GM18520 (cell line): ENCODE results near the gene NFIC.
A peak's percentile ranks its signal among the peaks of the same experiment; 100 is the strongest.
"Not testable (repeated sequence)": the region's sequence is repeated elsewhere in the genome, so short reads cannot be mapped to it uniquely, and the experiment has no call there.

Experiments used
- ATAC-seq: cut with Tn5 transposase; IDR thresholded peaks from one replicate; pipeline ENCODE4 v1.9.1; 2021; ENCODE audit not compliant: unreplicated experiment

The NFIC gene

DNA sequence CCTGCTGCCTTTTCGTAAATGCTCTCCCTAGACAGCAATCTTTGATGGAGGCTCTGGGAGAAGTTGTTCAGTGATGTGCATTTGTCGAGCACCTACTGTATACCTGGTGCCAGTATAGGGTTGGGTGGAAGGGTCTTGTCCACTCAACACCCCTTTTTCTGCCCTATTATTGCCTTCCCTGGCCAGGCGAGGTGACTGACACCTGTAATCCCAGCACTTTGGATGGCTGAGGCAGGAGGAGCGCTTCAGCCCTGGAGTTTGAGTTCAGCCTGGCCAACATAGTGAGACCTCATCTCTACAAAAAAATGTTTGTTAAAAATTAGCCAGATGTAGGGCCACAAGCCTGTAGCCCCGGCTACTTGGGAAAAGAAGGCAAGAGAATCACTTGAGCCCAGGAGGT is 49.3 kb downstream of the NFIC start:
- ATAC-seq, result no peak

DNA sequence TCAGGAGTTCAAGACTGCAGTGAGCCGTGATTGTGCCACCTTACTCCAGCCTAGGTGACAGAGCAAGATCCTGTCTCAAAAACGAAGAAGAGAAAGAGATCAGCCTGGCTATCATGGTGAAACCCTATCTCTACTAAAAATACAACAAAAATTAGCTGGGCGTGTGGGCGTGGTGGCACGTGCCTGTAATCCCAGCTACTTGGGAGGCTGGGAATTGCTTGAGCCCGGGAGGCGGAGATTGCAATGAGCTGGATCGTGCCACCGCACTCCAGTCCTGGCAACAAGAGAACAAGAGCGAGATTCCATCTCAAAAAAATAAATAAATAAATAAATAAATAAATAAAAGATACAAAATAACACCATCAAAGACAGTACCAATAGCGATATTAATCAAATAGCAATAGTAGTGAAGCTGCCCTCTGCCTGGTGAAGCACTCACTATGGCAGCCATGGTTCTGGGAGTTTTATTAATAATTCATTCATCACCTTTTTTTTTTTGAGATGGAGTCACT is 53.9 kb downstream of the NFIC start:
- ATAC-seq, result no peak

DNA sequence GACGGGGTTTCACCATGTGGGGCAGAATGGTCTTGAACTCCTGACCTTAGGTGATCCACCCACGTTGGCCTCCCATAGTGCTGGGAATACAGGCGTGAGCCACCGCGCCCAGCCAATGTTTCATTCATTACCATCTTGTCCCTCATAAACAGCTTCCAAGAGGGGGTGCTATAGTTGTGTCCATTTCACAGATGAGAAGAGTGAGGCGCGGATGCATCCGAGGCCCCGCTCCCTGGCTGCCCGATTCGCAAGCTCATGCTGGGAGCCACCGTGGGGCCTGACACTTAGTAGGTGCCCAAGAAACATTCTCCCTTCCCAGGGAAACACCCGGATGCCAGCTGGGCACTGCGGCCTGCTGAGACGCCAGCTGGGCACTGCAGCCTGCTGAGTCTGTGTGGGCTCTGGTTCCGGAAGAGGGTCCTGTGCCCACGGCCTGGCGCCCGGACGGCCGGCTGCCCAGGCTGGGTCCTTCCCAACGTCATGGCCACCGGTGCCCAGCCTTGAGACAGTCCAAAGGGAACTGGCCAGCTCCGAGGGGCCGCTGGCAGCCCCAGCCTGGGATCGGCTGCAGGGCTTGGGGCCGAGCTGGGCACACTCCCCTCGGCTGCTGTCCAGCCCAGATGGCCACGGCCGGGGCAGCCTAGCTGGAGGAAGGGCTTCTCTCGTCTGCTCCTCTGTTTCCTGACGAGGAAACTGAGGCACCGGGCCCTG is 54.7 kb downstream of the NFIC start:
- no peak for ATAC-seq

DNA sequence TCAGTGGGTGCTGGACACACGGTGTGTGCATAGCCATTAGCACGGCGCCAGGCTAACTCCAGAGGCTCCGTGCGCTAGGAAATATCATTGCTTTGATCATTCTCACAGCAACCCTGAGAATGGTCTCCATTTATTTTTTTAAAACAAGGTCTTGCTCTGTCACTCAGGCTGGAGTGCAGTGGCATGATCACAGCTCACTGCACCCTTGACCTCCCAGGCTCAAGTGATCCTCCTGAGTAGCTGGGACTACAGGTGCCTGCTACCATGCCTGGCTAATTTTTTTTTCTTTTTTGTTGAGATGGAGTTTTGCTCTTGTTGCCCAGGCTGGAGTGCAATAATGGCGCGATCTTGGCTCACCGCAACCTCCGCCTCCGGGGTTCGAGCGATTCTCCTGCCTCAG is 55.3 kb downstream of the NFIC start:
- ATAC-seq, result not testable (repeated sequence)

DNA sequence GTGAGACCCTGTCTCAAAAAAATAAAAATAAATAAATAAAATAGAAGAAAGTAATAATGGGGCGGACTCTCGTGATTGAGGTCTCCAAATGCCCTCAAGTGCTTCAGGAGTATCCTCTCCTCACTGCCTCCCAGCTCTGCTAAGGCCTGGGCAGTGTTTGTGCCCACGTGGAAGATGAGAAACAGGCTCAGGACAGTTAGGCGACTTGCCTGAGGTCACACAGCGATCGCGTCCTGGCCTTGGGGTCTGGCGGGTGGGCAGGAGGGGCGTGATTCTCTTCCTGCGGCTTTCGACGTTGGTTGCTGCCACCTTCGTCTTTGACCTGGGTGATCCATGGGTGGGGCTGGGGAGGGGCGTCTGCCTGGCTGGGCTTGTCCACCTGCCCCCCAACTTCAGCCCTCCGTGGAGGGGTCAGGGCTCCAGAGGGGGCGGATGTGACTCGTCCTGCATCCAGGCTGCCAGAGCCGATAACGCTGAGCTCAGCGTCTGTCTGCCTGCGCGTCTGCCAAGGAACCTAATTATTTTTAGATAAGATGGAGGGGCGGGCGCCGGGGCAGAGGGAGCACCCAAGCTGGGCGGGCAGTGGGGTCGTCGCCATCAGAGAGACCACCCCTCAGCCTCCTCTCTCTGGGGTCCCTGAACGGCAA is 56.9 kb downstream of the NFIC start:
- no peak for ATAC-seq

DNA sequence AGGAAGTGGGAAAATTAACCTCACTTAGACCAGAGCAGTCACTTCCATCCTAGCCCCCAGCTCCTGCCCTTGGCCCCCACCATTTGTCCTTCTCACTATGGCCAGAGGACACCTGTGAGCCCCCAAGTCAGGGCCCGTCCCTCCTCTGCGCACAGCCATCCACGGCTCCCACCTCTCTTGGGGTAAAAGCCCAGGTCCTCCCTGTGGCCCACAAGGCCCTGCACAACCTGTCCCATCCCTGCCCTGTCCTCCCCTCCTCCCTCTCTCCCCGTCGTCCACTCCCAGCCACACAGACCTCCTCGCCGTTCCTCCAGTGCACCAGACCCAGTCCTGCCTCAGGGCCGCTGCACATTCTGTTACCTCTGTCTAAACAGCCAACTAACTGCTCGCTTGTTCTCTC is 60.0 kb downstream of the NFIC start:
- no peak for ATAC-seq

DNA sequence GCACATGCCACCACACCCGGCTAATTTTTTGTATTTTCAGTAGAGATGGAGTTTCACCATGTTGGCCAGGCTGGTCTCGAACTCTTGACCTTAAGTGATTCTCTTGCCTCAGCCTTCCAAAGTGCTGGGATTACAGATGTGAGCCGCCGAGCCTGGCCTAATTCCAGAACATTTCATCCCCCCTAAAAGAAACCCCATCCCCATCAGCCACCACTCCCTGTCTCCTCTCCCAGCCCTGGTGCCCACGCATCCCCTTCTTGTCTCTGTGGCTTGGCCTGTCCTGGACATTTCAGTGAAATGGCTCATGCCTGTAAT is 63.9 kb downstream of the NFIC start:
- ATAC-seq, result not testable (repeated sequence)

DNA sequence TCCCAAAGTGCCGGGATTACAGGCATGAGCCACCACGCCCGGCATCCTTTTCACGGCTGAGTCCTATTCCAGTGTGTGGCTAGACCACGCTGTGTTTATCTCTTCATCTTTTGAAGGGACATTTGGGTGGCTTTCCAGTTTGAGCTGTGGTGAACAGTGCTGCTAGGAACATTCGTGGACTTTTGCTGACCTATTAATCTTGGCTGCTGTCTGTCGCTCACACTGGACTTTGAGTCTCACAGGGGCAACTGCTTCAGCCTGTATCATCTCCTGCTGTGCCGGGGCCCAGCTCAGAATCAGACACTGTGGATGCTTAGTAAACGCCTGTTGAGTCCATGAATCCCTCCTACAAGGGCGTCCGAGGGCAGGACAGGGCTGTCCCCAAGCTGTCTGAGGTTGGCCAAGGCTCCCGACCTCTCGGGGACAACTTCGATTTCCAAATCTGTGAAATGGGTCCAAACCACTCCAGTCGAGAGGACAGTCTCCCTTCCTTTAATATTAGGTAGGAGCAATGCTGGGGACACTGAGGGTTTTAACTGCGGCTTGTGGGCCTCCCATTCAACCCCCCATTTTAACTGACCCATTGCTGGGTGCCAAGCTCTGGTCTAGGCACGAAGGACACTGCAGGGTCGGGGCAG is 65.5 kb downstream of the NFIC start:
- no peak for ATAC-seq

DNA sequence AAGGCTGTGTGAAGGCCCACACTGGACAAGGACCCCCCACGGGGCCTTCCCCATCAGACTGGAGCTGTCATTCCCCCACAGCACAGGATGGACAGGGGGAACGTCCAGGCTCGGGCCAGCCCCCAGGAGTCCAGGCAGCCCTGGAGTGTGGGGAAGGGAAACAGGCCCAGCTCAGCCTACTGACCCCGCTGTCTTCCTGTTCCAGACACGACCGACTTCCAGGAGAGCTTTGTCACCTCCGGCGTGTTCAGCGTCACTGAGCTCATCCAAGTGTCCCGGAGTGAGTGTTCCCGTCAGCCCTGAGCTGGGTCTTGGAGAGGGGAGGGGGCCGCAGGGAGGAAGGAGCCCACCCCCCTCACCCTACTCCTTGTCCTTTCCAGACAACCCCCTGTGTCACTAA is 66.9 kb downstream of the NFIC start:
- no peak for ATAC-seq

DNA sequence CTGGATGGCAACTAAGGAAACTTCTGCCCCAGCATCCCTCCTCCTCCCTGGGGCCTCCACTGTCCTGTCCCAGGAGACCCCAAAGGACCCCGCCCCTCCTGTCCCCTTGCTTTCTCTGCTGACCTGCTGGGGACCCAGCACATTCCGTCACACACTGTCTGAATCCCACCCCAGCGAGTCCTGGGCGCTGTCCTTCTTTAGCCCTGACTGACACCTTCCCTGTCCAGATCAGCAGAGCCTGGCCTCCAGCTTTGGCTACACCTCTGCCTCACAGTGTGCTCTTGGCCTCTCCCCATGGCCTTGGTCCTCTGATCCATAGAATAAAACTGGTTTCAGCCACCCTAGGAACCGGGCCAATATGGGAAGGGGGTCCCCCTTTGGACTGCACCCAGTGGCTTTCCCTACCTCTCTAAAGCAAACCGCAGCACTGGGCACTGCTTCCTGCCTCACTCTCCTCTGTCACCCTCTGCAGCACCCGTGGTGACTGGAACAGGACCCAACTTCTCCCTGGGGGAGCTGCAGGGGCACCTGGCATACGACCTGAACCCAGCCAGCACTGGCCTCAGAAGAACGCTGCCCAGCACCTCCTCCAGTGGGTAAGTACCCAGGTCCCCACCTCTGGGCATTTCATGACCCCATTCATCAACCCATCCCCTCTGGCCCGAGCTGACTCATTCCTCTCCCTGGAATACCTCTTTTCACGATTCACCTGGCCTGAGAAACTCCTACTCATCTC is 67.6 kb downstream of the NFIC start:
- ATAC-seq, result no peak

DNA sequence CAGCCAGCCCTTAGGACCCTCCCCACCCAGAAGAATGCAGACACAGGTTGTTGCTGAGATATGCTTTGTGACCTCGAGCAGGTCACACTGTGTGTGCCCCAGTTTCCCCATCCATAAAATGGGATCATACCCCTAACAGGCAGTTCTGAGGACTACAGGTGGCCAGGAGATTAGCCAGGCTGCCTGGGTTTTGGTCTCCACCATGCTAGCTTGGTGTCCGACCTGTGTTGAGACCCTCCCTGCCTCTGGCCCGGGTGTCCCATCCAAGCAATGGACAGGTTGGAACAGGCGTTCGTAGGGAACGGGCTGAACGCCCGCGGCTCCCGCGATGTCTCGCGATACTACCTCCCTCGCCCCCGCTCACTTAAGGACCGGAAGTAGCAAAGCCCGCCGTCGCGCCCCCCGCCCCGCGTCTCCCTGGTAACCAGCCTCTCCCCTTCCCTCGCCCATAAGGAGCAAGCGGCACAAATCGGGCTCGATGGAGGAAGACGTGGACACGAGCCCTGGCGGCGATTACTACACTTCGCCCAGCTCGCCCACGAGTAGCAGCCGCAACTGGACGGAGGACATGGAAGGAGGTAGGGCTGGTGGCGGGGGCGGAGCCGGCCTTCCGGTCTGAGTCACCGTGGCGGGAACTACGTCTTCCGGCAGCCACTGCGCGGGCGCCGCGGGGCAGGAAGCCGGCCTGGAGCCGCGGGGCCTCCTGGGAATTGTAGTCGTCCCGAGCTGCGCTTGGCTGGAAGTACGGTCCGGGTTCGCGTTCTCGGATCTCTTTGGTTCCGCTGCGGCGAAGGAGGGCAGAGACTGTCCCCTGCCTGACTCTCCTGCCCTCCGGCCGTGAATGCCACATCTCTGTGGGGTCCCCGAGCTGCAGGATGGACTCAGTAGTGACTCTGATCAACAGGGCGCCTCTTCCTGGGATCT is 68.5 kb downstream of the NFIC start:
- peak; percentile 87 for ATAC-seq

DNA sequence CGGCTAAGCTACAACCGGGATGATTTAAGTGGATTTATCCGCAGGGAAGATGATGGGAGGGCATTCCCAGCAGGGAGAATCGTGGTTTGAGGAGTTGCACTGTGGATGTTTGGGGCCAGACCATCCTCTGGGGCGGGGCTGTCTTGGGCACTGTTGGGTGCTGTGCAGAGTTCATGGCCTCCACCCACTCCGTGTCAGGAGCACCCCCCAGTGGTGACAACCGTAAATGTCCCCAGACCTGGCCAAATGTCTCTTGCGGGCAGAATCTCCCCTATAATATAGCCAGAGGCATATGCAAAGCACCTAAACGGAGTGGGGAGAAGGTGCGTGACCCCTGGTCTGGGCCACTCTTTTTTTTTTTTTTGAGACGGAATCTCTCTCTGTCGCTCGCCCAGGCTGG is 73.7 kb downstream of the NFIC start:
- ATAC-seq, result no peak

DNA sequence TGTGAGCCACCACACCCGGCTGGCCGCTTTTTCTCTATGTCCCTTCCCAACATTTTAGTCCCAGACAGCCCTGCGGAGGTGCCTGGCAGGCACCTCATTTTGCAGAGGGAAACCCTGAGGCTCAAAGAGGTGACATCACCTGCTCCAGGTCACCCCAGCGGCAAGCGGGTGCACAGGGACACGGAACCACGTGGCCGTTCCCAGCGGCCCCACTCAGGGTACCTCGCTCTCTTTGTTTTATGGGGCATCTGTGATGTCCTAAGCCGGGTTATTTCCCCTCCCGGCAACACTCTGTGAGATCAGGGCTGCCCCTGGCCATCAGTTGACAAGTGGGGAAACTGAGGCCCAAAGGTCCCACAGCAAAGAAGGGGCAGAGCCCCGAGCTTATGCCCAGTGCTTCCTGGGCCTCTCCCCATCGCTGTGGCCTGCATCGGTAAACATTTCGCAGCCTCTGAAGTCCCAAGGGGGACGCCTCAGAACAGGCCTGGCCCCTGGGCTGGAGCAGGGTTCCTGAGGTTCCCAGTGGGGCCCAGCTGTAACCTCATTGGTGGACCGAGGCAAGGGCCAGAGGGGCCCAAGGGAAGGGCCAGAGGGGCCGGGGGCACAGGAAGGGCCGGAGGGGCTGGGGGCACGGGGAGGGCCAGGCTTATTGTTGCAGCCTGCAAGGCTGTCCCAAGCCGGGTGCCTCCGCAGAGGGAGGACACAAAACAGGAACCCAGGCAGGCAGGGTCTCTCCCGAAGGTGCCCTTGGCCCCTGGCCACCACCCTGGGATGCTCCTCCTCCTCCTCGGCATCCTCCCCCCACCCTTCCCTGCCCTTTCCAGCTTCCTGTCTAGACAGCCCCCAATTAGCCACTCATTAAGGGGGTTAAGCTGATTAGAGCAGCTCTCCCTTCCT is 75.0 kb downstream of the NFIC start:
- ATAC-seq, result no peak

DNA sequence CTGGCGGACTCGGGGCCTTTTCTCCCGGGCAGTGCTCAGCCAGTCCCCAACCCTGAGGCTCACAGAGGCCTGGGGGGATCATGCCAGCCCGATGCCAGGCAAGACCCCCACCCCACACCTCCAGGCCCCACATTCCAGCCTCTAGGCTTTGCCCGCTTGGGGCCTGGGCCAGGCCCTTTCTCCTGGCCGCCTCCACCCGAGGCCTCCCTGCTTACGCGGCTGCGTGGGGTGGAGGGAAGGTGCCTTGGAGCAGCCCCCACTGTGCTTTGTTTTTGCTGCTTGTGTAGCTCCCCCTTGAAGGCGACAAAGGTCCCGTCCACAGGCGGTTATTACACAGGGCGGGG is 75.6 kb downstream of the NFIC start:
- no peak for ATAC-seq

DNA sequence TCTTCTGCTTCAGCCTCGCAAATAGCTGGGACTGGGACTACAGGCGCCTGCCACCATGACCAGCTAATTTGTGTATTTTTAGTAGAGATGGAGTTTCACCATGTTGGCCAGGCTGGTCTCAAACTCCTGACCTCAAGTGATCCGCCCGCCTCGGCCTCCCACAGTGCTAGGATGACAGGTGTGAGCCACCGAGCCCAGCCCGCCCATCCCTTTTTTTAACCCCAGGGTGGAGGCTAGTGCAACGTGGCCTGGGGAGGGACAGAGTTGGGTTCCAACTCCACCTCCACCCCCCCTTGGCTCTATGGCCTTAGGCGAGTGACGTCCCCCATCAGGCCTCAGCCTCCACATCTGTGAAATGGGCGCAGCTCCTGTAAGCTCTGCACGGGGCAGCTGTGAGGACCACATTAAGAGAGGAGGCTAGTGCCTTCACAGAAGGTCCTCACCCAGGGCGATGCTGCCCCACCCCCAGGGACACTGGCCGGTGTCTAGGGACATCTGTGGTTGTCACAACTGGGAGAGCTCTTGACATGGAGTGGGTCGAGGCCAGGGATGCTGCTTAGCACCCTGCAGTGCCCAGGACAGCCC is 76.2 kb downstream of the NFIC start:
- ATAC-seq, result no peak

DNA sequence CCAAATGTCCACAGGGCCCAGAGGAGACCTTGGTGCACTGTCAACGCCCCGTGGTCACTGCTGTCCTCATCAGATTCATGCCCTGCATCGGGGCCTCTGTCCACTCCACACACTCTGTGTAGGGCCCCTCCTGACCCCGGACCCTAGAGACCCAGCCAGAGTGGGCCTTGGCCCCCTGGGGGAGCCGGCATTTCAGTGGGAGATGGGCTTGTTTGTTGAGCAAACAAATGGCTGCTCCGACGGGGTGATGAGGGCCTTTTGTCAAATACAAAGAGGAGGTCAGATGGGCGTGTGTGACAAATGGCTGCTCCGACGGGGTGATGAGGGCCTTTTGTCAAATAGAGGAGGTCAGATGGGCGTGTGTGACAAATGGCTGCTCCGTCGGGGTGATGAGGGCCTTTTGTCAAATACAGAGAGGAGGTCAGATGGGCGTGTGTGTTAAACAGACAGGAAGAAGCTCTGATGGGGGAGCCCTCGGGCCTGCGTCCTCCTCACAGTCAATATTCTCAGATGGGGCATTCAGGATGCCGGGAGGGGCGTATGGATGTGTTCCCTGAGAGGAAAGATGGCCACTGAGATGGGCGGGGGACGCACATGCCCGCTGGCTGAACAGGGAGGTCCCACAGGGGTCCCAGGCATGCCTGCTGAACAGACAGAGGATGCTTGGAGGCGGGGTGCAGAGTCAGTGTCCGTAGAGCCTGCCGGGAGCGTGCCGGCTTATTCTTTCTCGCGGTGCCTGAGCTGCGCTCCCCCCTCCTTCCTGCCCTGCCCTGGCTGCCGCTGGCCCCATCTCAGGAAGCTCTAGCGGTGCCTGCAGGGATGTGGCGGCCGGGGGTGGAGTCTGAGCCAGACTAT is 77.7 kb downstream of the NFIC start:
- ATAC-seq, result no peak

DNA sequence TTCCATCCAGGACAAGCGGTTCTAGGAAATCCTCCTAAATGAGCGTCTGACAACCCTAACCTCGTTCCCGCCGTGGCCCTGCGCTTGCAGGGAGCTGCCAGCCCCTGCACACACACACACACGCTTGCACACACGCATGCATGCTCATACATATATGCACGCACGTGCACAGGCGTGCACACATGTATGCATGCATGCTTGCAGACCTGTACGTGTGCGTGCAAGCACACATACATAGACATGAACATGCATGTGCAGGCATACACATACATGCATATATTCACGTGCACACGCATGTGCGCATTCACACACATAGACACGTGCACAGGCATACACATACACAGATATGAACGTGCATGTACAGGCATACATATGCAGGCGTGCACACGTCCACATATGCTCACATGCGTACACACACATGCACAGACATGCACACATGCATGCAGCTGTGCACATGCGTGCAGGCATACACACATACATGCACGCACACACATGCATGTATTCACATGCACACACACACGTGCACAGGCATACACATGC is 78.4 kb downstream of the NFIC start:
- ATAC-seq, result no peak

DNA sequence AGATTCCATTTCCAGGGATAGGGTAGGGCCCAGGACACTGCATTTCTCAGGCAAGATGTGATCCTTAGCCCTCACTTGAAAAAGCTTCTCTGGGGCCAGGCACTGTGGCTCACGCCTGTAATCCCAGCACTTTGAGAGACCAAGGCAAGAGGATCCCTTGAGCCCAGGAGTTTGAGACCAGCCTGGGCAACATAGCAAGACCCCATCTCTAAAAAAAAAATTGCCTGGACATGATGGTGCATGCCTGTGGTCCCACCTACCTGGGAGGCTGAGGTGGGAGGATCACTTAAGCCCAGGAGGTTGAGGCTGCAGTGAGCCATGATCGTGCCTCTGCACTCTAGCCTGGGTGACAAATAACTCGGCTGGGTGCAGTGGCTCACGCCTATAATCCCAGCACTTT is 80.3 kb downstream of the NFIC start:
- ATAC-seq, result not testable (repeated sequence)
